ENCODE data around the gene GLI1. TPM values are rescaled to one million over a fixed set of nuclear protein-coding genes. Genes with fewer than 3 reads are reported as not detected.
"Not testable (repeated sequence)": the region's sequence is repeated elsewhere in the genome, so short reads cannot be mapped to it uniquely, and the experiment has no call there.

The GLI1 gene
- total RNA-seq (1 to 10 TPM; 2.6 to 5.4 TPM), polyA plus RNA-seq (ENCODE audit: insufficient read length in 2 of 2) (1 to 10 TPM; 8.5 to 9.2 TPM)
- long read RNA-seq, donor 1, result 0 reads
- long read RNA-seq, donor 2, result 0 reads
- long read RNA-seq, donor 3, result 0 reads
- long read RNA-seq, donor 4, partial matches to known transcripts, result 0 of 4 reads
- long read RNA-seq, donor 4, other reads (novel, unspliced or antisense), result 0 of 4 reads

- Histone ChIP-seq H3K4me1 (ENCODE audit: control insufficient read depth, insufficient read depth, low read length) (peaks cover 49% of the 10 kb centered on the region), H3K4me3 (ENCODE audit: low read depth, low read length) (peak within 1 kb of the TSS; percentile 71), H3K27me3 (ENCODE audit: control insufficient read depth, insufficient read depth, low read length) (peaks cover 27% of the 10 kb centered on the region), H3K9me3 (ENCODE audit: control insufficient read depth, insufficient read depth, low read length) (no peaks in the 10 kb centered on the region), H3K27ac (ENCODE audit: low read depth, low read length) (peak within 1 kb of the TSS; percentile 86), H3K36me3 (ENCODE audit: control insufficient read depth, insufficient read depth, low read length) (peaks cover 7% of the 10 kb centered on the region)
- 0% methylated on average over 1 of the region's 36 CpGs for WGBS (ENCODE audit: insufficient coverage)
- peak in 1 of 6 donors; percentile 43 for DNase-seq (ENCODE audit: low read depth in 4 of 6, low spot score in 6 of 6)
Observed at GRCh38 chr12:57459750-57460467, at the start of gene GLI1. TSS of gene GLI1 (plus strand) at chr12:57459785. CDS start at chr12:57463692, 3,907 bp downstream.

GRCh38 chr12:57410534-57410933 is 49.1 kb upstream of the GLI1 start:
- Histone ChIP-seq H3K4me3 (ENCODE audit: low read depth, low read length) (no peak overlapping the region), H3K27me3 (ENCODE audit: control insufficient read depth, insufficient read depth, low read length) (no peaks in the 10 kb centered on the region), H3K27ac (ENCODE audit: low read depth, low read length) (no peak overlapping the region), H3K4me1 (ENCODE audit: control insufficient read depth, insufficient read depth, low read length) (no peaks in the 10 kb centered on the region), H3K9me3 (ENCODE audit: control insufficient read depth, insufficient read depth, low read length) (no peaks in the 10 kb centered on the region), H3K36me3 (ENCODE audit: control insufficient read depth, insufficient read depth, low read length) (no peaks in the 10 kb centered on the region)
- 96% methylated on average over 3 of the region's 4 CpGs for WGBS (ENCODE audit: insufficient coverage)
- DNase-seq (ENCODE audit: low read depth in 4 of 6, low spot score in 6 of 6), result no peak

GRCh38 chr12:57414160-57414559 is 45.4 kb upstream of the GLI1 start:
- WGBS (ENCODE audit: insufficient coverage), result 87% methylated on average over 3 of the region's 6 CpGs
- H3K36me3 ChIP-seq (ENCODE audit: control insufficient read depth, insufficient read depth, low read length); H3K4me1 ChIP-seq (ENCODE audit: control insufficient read depth, insufficient read depth, low read length); H3K4me3 ChIP-seq (ENCODE audit: low read depth, low read length); H3K27me3 ChIP-seq (ENCODE audit: control insufficient read depth, insufficient read depth, low read length); H3K9me3 ChIP-seq (ENCODE audit: control insufficient read depth, insufficient read depth, low read length); H3K27ac ChIP-seq (ENCODE audit: low read depth, low read length); DNase-seq (ENCODE audit: low read depth in 4 of 6, low spot score in 6 of 6): not testable (repeated sequence)

- H3K36me3 ChIP-seq (ENCODE audit: control insufficient read depth, insufficient read depth, low read length), result no peaks in the 10 kb centered on the region
- no peaks in the 10 kb centered on the region for H3K9me3 ChIP-seq (ENCODE audit: control insufficient read depth, insufficient read depth, low read length)
- no peak overlapping the region for H3K27ac ChIP-seq (ENCODE audit: low read depth, low read length)
- no peak overlapping the region for H3K4me3 ChIP-seq (ENCODE audit: low read depth, low read length)
- DNase-seq (ENCODE audit: low read depth in 4 of 6, low spot score in 6 of 6), result no peak
- H3K4me1 ChIP-seq (ENCODE audit: control insufficient read depth, insufficient read depth, low read length), result no peaks in the 10 kb centered on the region
- WGBS (ENCODE audit: insufficient coverage), result no CpG with 5 or more reads among the region's 2 CpGs
- no peaks in the 10 kb centered on the region for H3K27me3 ChIP-seq (ENCODE audit: control insufficient read depth, insufficient read depth, low read length)
Observed at GRCh38 chr12:57415088-57415487, 44.5 kb upstream of the GLI1 start.

- H3K27me3 ChIP-seq (ENCODE audit: control insufficient read depth, insufficient read depth, low read length), result no peaks in the 10 kb centered on the region
- H3K4me1 ChIP-seq (ENCODE audit: control insufficient read depth, insufficient read depth, low read length), result no peaks in the 10 kb centered on the region
- no peaks in the 10 kb centered on the region for H3K9me3 ChIP-seq (ENCODE audit: control insufficient read depth, insufficient read depth, low read length)
- no peaks in the 10 kb centered on the region for H3K36me3 ChIP-seq (ENCODE audit: control insufficient read depth, insufficient read depth, low read length)
- no peak for DNase-seq (ENCODE audit: low read depth in 4 of 6, low spot score in 6 of 6)
- H3K4me3 ChIP-seq (ENCODE audit: low read depth, low read length), result no peak overlapping the region
- no peak overlapping the region for H3K27ac ChIP-seq (ENCODE audit: low read depth, low read length)
- 83% methylated on average over 6 of the region's 8 CpGs for WGBS (ENCODE audit: insufficient coverage)
Observed at GRCh38 chr12:57416039-57416996, 43.3 kb upstream of the GLI1 start.

- DNase-seq (ENCODE audit: low read depth in 4 of 6, low spot score in 6 of 6), result peak in 2 of 6 donors; percentile 16 to 29
- Histone ChIP-seq H3K4me1 (ENCODE audit: control insufficient read depth, insufficient read depth, low read length) (no peaks in the 10 kb centered on the region), H3K36me3 (ENCODE audit: control insufficient read depth, insufficient read depth, low read length) (peaks cover 7% of the 10 kb centered on the region), H3K27me3 (ENCODE audit: control insufficient read depth, insufficient read depth, low read length) (no peaks in the 10 kb centered on the region), H3K9me3 (ENCODE audit: control insufficient read depth, insufficient read depth, low read length) (no peaks in the 10 kb centered on the region), H3K27ac (ENCODE audit: low read depth, low read length) (no peak overlapping the region), H3K4me3 (ENCODE audit: low read depth, low read length) (no peak overlapping the region)
- 45% methylated on average over 5 of the region's 9 CpGs for WGBS (ENCODE audit: insufficient coverage)
Observed at GRCh38 chr12:57418255-57418654, 41.3 kb upstream of the GLI1 start.

- Histone ChIP-seq H3K4me1 (ENCODE audit: control insufficient read depth, insufficient read depth, low read length) (no peaks in the 10 kb centered on the region), H3K36me3 (ENCODE audit: control insufficient read depth, insufficient read depth, low read length) (peaks cover 11% of the 10 kb centered on the region), H3K9me3 (ENCODE audit: control insufficient read depth, insufficient read depth, low read length) (no peaks in the 10 kb centered on the region), H3K4me3 (ENCODE audit: low read depth, low read length) (no peak overlapping the region), H3K27ac (ENCODE audit: low read depth, low read length) (no peak overlapping the region), H3K27me3 (ENCODE audit: control insufficient read depth, insufficient read depth, low read length) (no peaks in the 10 kb centered on the region)
- DNase-seq (ENCODE audit: low read depth in 4 of 6, low spot score in 6 of 6), result no peak
- WGBS (ENCODE audit: insufficient coverage), result 95% methylated on average over 2 of the region's 2 CpGs
Observed at GRCh38 chr12:57419495-57419894, 40.1 kb upstream of the GLI1 start.

- Histone ChIP-seq H3K27me3 (ENCODE audit: control insufficient read depth, insufficient read depth, low read length) (no peaks in the 10 kb centered on the region), H3K27ac (ENCODE audit: low read depth, low read length) (no peak overlapping the region), H3K36me3 (ENCODE audit: control insufficient read depth, insufficient read depth, low read length) (peaks cover 13% of the 10 kb centered on the region), H3K4me1 (ENCODE audit: control insufficient read depth, insufficient read depth, low read length) (no peaks in the 10 kb centered on the region), H3K9me3 (ENCODE audit: control insufficient read depth, insufficient read depth, low read length) (no peaks in the 10 kb centered on the region), H3K4me3 (ENCODE audit: low read depth, low read length) (no peak overlapping the region)
- WGBS (ENCODE audit: insufficient coverage), result 98% methylated on average over 5 of the region's 5 CpGs
- DNase-seq (ENCODE audit: low read depth in 4 of 6, low spot score in 6 of 6), result no peak
Observed at GRCh38 chr12:57420482-57420881, 39.1 kb upstream of the GLI1 start.

- H3K4me3 ChIP-seq (ENCODE audit: low read depth, low read length); H3K4me1 ChIP-seq (ENCODE audit: control insufficient read depth, insufficient read depth, low read length); H3K27me3 ChIP-seq (ENCODE audit: control insufficient read depth, insufficient read depth, low read length); DNase-seq (ENCODE audit: low read depth in 4 of 6, low spot score in 6 of 6); H3K9me3 ChIP-seq (ENCODE audit: control insufficient read depth, insufficient read depth, low read length); H3K27ac ChIP-seq (ENCODE audit: low read depth, low read length): not testable (repeated sequence)
- peaks cover 14% of the 10 kb centered on the region for H3K36me3 ChIP-seq (ENCODE audit: control insufficient read depth, insufficient read depth, low read length)
- WGBS (ENCODE audit: insufficient coverage), result 100% methylated on average over 4 of the region's 10 CpGs
Observed at GRCh38 chr12:57426948-57427347, 32.6 kb upstream of the GLI1 start.
